Memory B cell (primary cell): ENCODE results near the gene TEX26.

Experiments used
- ATAC-seq: fragments of 150-1000 bp; cut with Tn5 transposase; 2 replicates; pipeline ENCODE4 v1.10.0; 2021; ENCODE audit warnings: low read depth, mild to moderate bottlenecking, moderate library complexity
- DNase-seq, 2 donors: peaks; one replicate each; pipeline ENCODE4 v3.0.0; 2022; ENCODE audit warnings: low spot score in 2 of 2
- H3K27ac Mint-ChIP-seq: one replicate; pipeline ENCODE4 v1.8.0; 2022; ENCODE audit warnings: mild to moderate bottlenecking, moderate library complexity, mixed read lengths
- H3K27me3 Mint-ChIP-seq: one replicate; pipeline ENCODE4 v1.8.0; 2022; ENCODE audit warnings: mixed read lengths
- H3K36me3 Mint-ChIP-seq: one replicate; pipeline ENCODE4 v1.8.0; 2022; ENCODE audit warnings: mild to moderate bottlenecking, mixed read lengths
- H3K4me1 Mint-ChIP-seq: one replicate; pipeline ENCODE4 v1.8.0; 2022; ENCODE audit warnings: mixed read lengths
- H3K4me3 Mint-ChIP-seq: one replicate; pipeline ENCODE4 v1.8.0; 2022; ENCODE audit warnings: mild to moderate bottlenecking, moderate library complexity, mixed read lengths
- H3K9me3 Mint-ChIP-seq: one replicate; pipeline ENCODE4 v1.8.0; 2022; ENCODE audit warnings: mixed read lengths

Gene TEX26

GRCh38 chr13:30976025-30976424 is 43.6 kb downstream of the TEX26 start:
- Mint-ChIP-seq H3K9me3 (no peaks in the 10 kb centered on the region), H3K36me3 (no peaks in the 10 kb centered on the region), H3K27ac (no peak overlapping the region), H3K27me3 (peaks cover 10% of the 10 kb centered on the region), H3K4me1 (no peaks in the 10 kb centered on the region), H3K4me3 (no peak overlapping the region)
- DNase-seq (no peak), ATAC-seq (no peak)

DNA sequence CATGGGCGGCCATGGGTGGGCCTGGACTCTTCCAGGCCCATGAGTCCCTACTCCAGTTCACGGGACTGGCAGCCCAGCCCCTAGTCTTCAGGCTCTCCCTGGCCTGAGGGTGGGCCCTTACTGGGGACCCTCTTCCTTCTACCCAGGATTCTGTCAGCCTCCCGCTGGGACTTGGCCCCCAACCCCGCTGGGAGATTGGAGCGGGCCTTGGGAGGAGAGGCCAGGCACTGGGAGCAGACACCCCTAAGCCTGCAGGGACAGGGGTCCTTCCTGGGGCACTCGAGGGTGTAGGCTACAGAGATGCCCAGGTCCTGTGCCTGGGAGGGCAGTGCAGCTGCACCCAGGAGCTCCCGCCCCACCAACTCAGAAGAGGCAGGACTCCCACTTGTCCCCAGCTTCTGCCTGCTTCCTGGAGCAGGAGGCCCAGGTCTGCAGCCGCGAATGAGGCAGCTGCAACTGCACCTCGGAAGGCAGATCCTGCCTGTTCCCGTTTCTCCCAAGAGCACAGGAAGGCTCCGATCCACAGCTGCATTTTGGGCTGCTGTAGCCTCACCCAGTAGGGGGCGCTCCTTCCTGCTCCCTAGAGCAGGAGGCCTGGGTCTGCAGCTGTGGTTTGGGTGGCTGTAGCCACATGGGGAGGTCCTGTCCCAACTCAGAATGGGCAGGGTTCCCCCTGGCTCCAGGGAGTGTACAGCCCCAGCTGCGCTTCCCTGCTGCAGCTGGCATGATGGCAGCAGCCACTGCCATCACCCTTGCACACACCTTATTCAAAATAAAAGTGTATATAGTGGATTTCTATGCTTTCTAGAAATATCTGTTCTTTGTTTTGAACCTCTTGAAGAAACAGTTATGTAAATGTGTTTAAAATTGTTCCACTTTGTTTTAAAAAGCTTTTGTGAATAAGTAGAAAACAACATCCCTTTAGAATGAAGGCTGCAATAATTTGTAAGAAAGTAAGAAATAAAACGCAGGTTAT is 46.8 kb downstream of the TEX26 start:
- Mint-ChIP-seq H3K9me3 (no peaks in the 10 kb centered on the region), H3K27ac (no peak overlapping the region), H3K36me3 (no peaks in the 10 kb centered on the region), H3K27me3 (peaks cover 6% of the 10 kb centered on the region), H3K4me1 (no peaks in the 10 kb centered on the region), H3K4me3 (no peak overlapping the region)
- ATAC-seq (no peak), DNase-seq (no peak)

GRCh38 chr13:30982506-30982905 is 50.0 kb downstream of the TEX26 start:
- ATAC-seq (no peak), DNase-seq (no peak)
- Mint-ChIP-seq H3K27me3 (peaks cover 4% of the 10 kb centered on the region), H3K36me3 (no peaks in the 10 kb centered on the region), H3K9me3 (no peaks in the 10 kb centered on the region), H3K4me1 (no peaks in the 10 kb centered on the region), H3K27ac (no peak overlapping the region), H3K4me3 (no peak overlapping the region)

DNA sequence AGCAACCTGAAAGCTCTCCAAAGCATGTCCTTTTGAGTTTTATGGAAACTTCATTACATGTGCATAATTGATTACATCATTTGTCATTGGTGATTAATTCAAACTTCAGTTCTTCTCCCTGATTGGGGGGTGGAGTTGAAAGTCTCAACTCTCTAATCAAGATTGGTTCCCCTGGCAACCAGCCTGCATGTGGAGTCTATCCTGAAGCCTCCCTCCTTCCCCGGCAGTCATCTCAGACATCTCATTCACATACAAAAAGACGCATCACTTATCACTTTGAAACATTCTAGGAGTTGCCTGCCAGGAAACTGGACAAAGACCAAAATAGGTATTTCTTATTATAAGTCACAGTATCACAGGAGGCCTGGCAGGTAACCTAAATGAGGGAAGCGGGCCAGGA is 50.5 kb downstream of the TEX26 start:
- Mint-ChIP-seq H3K4me1 (no peaks in the 10 kb centered on the region), H3K4me3 (no peak overlapping the region)
- no peak for ATAC-seq

DNA sequence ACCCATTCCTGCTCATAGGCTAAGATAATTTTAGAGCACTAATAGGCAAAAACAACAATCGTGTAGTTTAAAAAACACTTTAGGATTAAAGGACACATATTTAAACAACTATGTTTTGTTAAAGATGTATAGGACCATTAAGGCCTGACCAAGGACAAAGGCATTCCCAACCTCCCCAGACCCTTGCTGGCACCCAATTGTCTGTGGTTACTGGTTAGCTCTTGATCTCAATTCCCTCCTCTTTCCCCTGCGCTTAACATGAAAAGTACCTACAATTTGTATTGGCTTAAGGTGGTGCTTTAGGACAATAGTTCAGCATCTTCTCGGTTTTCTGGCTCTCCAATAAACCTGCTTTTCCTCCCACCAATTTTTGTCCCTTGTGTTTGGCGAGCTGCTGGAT is 51.0 kb downstream of the TEX26 start:
- DNase-seq, result no peak
- H3K4me1 Mint-ChIP-seq, result no peaks in the 10 kb centered on the region
- H3K9me3 Mint-ChIP-seq, result no peaks in the 10 kb centered on the region
- no peak overlapping the region for H3K4me3 Mint-ChIP-seq
- no peak overlapping the region for H3K27ac Mint-ChIP-seq
- H3K27me3 Mint-ChIP-seq, result peaks cover 4% of the 10 kb centered on the region
- H3K36me3 Mint-ChIP-seq, result no peaks in the 10 kb centered on the region
- no peak for ATAC-seq

More for the DNA sequence above, 50.5 kb downstream of the TEX26 start:
- H3K27ac Mint-ChIP-seq, result no peak overlapping the region
- H3K9me3 Mint-ChIP-seq, result no peaks in the 10 kb centered on the region
- H3K27me3 Mint-ChIP-seq, result peaks cover 4% of the 10 kb centered on the region
- no peak for DNase-seq
- H3K36me3 Mint-ChIP-seq, result no peaks in the 10 kb centered on the region

GRCh38 chr13:30984620-30985019 is 52.2 kb downstream of the TEX26 start:
- DNase-seq, result no peak
- Mint-ChIP-seq H3K36me3 (peaks cover under 1% of the 10 kb centered on the region), H3K4me1 (no peaks in the 10 kb centered on the region), H3K9me3 (peaks cover under 1% of the 10 kb centered on the region), H3K27me3 (peaks cover 6% of the 10 kb centered on the region), H3K4me3 (no peak overlapping the region), H3K27ac (no peak overlapping the region)
- no peak for ATAC-seq

GRCh38 chr13:30985637-30986205 is 53.3 kb downstream of the TEX26 start:
- no peak for ATAC-seq
- no peak for DNase-seq
- Mint-ChIP-seq H3K4me3 (no peak overlapping the region), H3K27ac (no peak overlapping the region), H3K36me3 (peaks cover 4% of the 10 kb centered on the region), H3K4me1 (no peaks in the 10 kb centered on the region), H3K9me3 (peaks cover 2% of the 10 kb centered on the region), H3K27me3 (peaks cover 11% of the 10 kb centered on the region)

DNA sequence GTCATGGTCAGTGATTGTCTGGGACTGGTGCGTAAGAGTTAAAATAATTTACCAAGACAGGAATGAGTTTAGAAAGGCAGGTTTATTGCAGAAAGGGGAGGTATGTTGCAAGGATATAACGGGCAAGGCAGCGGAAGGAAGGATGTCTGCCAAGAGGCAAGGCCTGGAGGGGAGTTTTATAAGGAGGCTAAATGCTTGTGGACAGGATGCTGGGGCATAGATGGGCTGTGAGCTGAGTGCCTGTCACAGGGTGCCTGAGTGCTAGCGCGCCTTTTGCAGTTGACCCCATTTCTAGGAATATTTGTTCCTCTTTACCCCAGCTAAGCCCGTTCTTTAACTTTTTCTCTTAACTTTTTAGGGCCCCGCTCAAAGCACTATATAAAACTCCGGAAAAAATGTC is 58.7 kb downstream of the TEX26 start:
- Mint-ChIP-seq H3K27me3 (peaks cover 21% of the 10 kb centered on the region), H3K4me3 (no peak overlapping the region), H3K27ac (no peak overlapping the region), H3K4me1 (no peaks in the 10 kb centered on the region), H3K9me3 (peaks cover 2% of the 10 kb centered on the region), H3K36me3 (peaks cover 4% of the 10 kb centered on the region)
- DNase-seq, result no peak
- ATAC-seq, result no peak

- H3K27me3 Mint-ChIP-seq, result peaks cover 21% of the 10 kb centered on the region
- no peak overlapping the region for H3K27ac Mint-ChIP-seq
- ATAC-seq (no peak), DNase-seq (no peak)
- H3K4me1 Mint-ChIP-seq, result no peaks in the 10 kb centered on the region
- H3K36me3 Mint-ChIP-seq, result peaks cover 4% of the 10 kb centered on the region
- no peak overlapping the region for H3K4me3 Mint-ChIP-seq
- peaks cover 2% of the 10 kb centered on the region for H3K9me3 Mint-ChIP-seq
Measured at GRCh38 chr13:30991922-30992321, 59.5 kb downstream of the TEX26 start.

GRCh38 chr13:30995331-30995730 is 62.9 kb downstream of the TEX26 start:
- DNase-seq, result no peak
- Mint-ChIP-seq H3K36me3 (no peaks in the 10 kb centered on the region), H3K27me3 (peaks cover 19% of the 10 kb centered on the region), H3K9me3 (no peaks in the 10 kb centered on the region), H3K4me3 (no peak overlapping the region), H3K4me1 (no peaks in the 10 kb centered on the region), H3K27ac (no peak overlapping the region)
- ATAC-seq, result no peak

GRCh38 chr13:30997697-30998096 is 65.2 kb downstream of the TEX26 start:
- Mint-ChIP-seq H3K9me3 (no peaks in the 10 kb centered on the region), H3K27ac (no peak overlapping the region), H3K36me3 (no peaks in the 10 kb centered on the region), H3K27me3 (peaks cover 15% of the 10 kb centered on the region), H3K4me1 (no peaks in the 10 kb centered on the region), H3K4me3 (no peak overlapping the region)
- DNase-seq (no peak), ATAC-seq (no peak)

DNA sequence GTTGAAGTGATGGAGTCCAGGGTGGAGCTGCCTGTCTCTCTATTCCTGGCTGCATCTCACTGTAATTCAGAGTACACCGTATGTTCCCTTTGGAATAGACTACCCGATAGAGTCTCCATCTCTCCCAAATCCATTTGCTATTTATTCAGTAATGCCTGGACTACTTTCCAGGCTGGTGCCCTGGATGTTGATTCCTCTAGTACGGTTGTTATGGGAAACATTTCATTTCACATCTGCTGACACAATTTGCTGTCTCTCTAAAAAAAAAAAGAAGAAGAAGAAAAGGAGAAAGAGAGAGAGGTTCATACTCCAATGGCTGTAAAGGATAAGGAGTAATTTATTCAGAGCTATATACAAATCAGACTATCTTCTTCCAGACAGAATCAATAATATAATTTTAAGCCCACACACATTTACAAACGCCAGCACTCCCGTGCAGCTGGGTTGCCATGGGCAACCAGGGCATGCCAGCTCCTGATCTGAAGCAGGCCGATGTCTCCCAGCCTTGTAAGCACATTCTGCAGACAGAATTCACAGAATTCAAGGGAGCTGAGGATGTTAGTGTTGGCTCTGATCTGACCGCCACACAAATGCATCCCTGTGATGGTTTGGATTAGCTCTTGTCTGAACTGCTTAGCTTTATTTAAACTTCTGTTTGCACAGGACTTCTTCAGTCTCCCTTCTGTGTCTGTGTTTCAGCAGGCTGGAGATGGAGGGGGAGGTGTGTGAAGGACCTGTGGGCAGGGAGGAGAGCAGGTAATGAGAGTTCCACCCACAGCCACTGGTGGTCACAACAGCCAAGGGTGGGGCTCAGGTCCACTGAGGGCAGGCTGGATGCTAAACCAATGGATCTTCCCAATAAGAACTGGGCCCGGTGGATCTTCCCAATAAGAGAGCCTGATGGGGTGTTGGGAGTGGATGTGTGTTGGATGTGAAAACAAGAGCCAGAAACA is 66.0 kb downstream of the TEX26 start:
- Mint-ChIP-seq H3K27ac (no peak overlapping the region), H3K4me1 (no peaks in the 10 kb centered on the region), H3K27me3 (peaks cover 16% of the 10 kb centered on the region), H3K4me3 (no peak overlapping the region), H3K36me3 (no peaks in the 10 kb centered on the region), H3K9me3 (no peaks in the 10 kb centered on the region)
- ATAC-seq (no peak), DNase-seq (no peak)

DNA sequence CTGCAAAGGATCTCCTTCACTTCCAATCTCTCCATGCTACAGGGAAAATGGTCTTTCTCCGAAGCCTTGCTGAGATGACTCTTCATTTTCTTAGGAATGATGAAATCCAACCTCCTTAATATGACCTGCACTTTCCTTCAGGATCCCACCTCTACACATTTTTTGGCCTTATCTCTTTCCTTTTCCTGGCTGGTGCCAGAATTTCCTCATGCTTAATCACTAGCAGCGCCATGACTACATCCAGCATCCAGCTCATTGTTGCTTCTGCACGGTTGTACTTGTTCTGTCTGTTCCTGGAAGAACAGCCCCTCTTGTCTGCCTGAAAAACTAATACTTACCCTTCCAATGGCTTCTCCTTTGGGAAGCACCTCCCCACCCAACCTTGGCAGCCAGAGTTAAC is 68.4 kb downstream of the TEX26 start:
- Mint-ChIP-seq H3K4me3 (no peak overlapping the region), H3K36me3 (no peaks in the 10 kb centered on the region), H3K4me1 (no peaks in the 10 kb centered on the region), H3K27ac (no peak overlapping the region), H3K9me3 (peaks cover 2% of the 10 kb centered on the region), H3K27me3 (peaks cover 19% of the 10 kb centered on the region)
- ATAC-seq (no peak), DNase-seq (no peak)

- Mint-ChIP-seq H3K27ac (no peak overlapping the region), H3K27me3 (peaks cover 21% of the 10 kb centered on the region), H3K36me3 (no peaks in the 10 kb centered on the region), H3K9me3 (peaks cover 2% of the 10 kb centered on the region), H3K4me3 (no peak overlapping the region), H3K4me1 (no peaks in the 10 kb centered on the region)
- ATAC-seq, result no peak
- DNase-seq, result no peak
Measured at GRCh38 chr13:31001647-31002046, 69.2 kb downstream of the TEX26 start.
